Hepatocyte (in vitro differentiated cells): ENCODE data around the gene KLHL17. TPM values are rescaled to one million over a fixed set of nuclear protein-coding genes. Genes with fewer than 3 reads are reported as not detected.

ENCODE experiments used
- DNase-seq: peaks from one replicate; pipeline ENCODE4 v3.0.0-alpha.2; 2016; ENCODE audit warnings: low spot score
- H2AFZ ChIP-seq: fragments of 200-600 bp; sonication (generic); 2 replicates; pipeline ENCODE4 v1.6.0; 2016; ENCODE audit warnings: antibody characterized with exemption, mild to moderate bottlenecking
- H3K27ac ChIP-seq: fragments of 200-600 bp; sonication (generic); 2 replicates; pipeline ENCODE4 v1.5.1; 2016; ENCODE audit warnings: mild to moderate bottlenecking
- H3K27me3 ChIP-seq: fragments of 200-600 bp; sonication (generic); 2 replicates; pipeline ENCODE4 v1.6.1; 2016
- H3K36me3 ChIP-seq: fragments of 200-600 bp; sonication (generic); replicated peaks from 2 replicates; pipeline ENCODE4 v1.5.1; 2016; ENCODE audit warnings: low read depth; ENCODE audit not compliant: insufficient read depth
- H3K4me1 ChIP-seq: fragments of 200-600 bp; sonication (generic); 2 replicates; pipeline ENCODE4 v1.5.1; 2016; ENCODE audit warnings: mild to moderate bottlenecking, moderate library complexity; ENCODE audit not compliant: insufficient read depth
- H3K4me2 ChIP-seq: fragments of 200-600 bp; sonication (generic); 2 replicates; pipeline ENCODE4 v1.6.0; 2016
- H3K4me3 ChIP-seq: fragments of 200-600 bp; sonication (generic); 2 replicates; pipeline ENCODE4 v1.5.1; 2016; ENCODE audit warnings: mild to moderate bottlenecking
- H3K79me2 ChIP-seq: fragments of 200-600 bp; sonication (generic); 2 replicates; pipeline ENCODE4 v1.6.0; 2017; ENCODE audit warnings: mild to moderate bottlenecking
- H3K9me2 ChIP-seq: fragments of 200-600 bp; sonication (generic); replicated peaks from 2 replicates; pipeline ENCODE4 v1.6.0; 2017; ENCODE audit warnings: mild to moderate bottlenecking; ENCODE audit not compliant: insufficient read depth
- H3K9me3 ChIP-seq: fragments of 200-600 bp; sonication (generic); 2 replicates; pipeline ENCODE4 v1.5.1; 2016; ENCODE audit warnings: low read depth, mild to moderate bottlenecking
- H4K20me1 ChIP-seq: fragments of 200-600 bp; sonication (generic); 2 replicates; pipeline ENCODE4 v1.6.0; 2016; ENCODE audit warnings: mild to moderate bottlenecking; ENCODE audit not compliant: insufficient read depth, poor library complexity, severe bottlenecking
- CTCF ChIP-seq: fragments of 200-600 bp; sonication (generic); IDR thresholded peaks from 2 replicates; pipeline ENCODE4 v1.5.1; 2016; ENCODE audit warnings: antibody characterized with exemption, mild to moderate bottlenecking; ENCODE audit not compliant: poor library complexity
- EZH2 ChIP-seq: fragments of 200-600 bp; sonication (generic); IDR thresholded peaks from 2 replicates; pipeline ENCODE4 v1.6.1; 2016; ENCODE audit warnings: antibody characterized with exemption, mild to moderate bottlenecking, borderline replicate concordance
- EZH2phosphoT487 ChIP-seq: fragments of 200-600 bp; sonication (generic); IDR thresholded peaks from one replicate; pipeline ENCODE4 v1.6.1; 2018; ENCODE audit warnings: antibody characterized with exemption, mild to moderate bottlenecking, low read depth, moderate library complexity; ENCODE audit not compliant: unreplicated experiment, severe bottlenecking
- WGBS: methylation state at CpG from one replicate; pipeline ENCODE4 v1.1.6; 2016; ENCODE audit warnings: low lambda C conversion rate; ENCODE audit errors: missing lambda C conversion rate; 5-methylcytosine and 5-hydroxymethylcytosine counted together
- polyA plus RNA-seq: library from polyadenylated mRNA; unstranded; fragments of >200 nt; fragmentation: Nextera tagmentation; extraction: Ambion mirVana; gene quantifications from 2 replicates; pipeline ENCODE4 v1.2.1, GENCODE V29; 2016
- total RNA-seq: library from RNA; depleted of rRNA; stranded (reverse); fragments of >200 nt; gene quantifications from 2 replicates; pipeline ENCODE4 v1.2.3, GENCODE V29; 2014

Gene KLHL17
- total and polyA plus RNA-seq, 2 experiments from 2014 or later: 13.8 to 25.0 TPM

DNA sequence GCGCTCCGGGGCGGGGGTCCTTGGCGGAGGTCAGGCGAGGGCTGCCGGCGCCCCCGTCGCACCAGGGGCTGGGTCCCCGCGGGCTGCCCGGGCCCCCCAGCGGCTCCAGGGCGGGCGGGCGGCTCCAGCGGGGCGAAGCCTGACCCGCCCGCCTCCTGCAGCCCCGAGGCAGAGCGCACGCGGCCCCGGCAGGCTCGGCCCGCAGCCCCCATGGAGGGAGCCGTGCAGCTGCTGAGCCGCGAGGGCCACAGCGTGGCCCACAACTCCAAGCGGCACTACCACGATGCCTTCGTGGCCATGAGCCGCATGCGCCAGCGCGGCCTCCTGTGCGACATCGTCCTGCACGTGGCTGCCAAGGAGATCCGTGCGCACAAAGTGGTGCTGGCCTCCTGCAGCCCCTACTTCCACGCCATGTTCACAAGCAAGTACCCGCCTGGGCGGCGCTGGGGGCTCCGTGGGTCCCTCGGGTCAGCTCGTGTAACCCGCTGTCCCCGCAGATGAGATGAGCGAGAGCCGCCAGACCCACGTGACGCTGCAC, 817 bp downstream of the KLHL17 start:
- no peak for DNase-seq
- Histone ChIP-seq H3K4me1 (peaks cover 7% of the 10 kb centered on the region), H3K36me3 (no peaks in the 10 kb centered on the region), H3K9me3 (no peaks in the 10 kb centered on the region), H3K79me2 (peaks cover 20% of the 10 kb centered on the region), H3K9me2 (no peaks in the 10 kb centered on the region), H3K27ac (no peak overlapping the region), H2AFZ (no peak overlapping the region), H3K4me3 (peak overlapping the region; percentile 42), H3K27me3 (no peaks in the 10 kb centered on the region), H3K4me2 (peak overlapping the region; percentile 92), H4K20me1 (peaks cover 7% of the 10 kb centered on the region)
- TF ChIP-seq CTCF: no peak
- no peak for TF ChIP-seq EZH2
- no peak for TF ChIP-seq EZH2phosphoT487
- WGBS: 72% methylated on average over 20 of the region's 56 CpGs

GRCh38 chr1:962381-963300, 2.3 kb downstream of the KLHL17 start:
- Histone ChIP-seq H3K36me3 (no peaks in the 10 kb centered on the region), H3K9me2 (no peaks in the 10 kb centered on the region), H3K9me3 (no peaks in the 10 kb centered on the region), H3K4me3 (no peak overlapping the region), H3K27ac (no peak overlapping the region), H2AFZ (no peak overlapping the region), H3K27me3 (no peaks in the 10 kb centered on the region), H3K4me1 (peaks cover 16% of the 10 kb centered on the region), H3K4me2 (no peak overlapping the region), H4K20me1 (peaks cover 2% of the 10 kb centered on the region), H3K79me2 (peaks cover 13% of the 10 kb centered on the region)
- 97% methylated on average over 39 of the region's 57 CpGs for WGBS
- DNase-seq: no peak
- TF ChIP-seq CTCF: no peak
- no peak for TF ChIP-seq EZH2

DNA sequence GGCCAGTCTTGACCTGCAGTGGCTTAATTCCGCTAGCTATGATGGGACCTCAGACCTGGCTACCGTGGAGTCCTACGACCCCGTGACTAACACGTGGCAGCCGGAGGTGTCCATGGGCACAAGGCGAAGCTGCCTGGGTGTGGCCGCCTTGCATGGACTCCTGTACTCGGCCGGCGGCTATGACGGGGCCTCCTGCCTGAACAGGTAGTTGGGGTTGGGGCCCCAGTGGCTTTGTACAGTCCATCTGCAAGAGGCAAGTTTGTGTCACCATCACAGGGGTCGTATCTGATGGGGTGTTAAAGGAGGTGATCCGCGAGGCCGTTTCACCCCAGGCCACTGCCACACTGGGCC, 2.9 kb downstream of the KLHL17 start:
- no peak overlapping the region for H3K27ac ChIP-seq
- 97% methylated on average over 12 of the region's 16 CpGs for WGBS
- H3K9me2 ChIP-seq: no peaks in the 10 kb centered on the region
- H3K36me3 ChIP-seq: no peaks in the 10 kb centered on the region
- no peak overlapping the region for H2AFZ ChIP-seq
- peaks cover 7% of the 10 kb centered on the region for H3K79me2 ChIP-seq
- H3K27me3 ChIP-seq: no peaks in the 10 kb centered on the region
- no peaks in the 10 kb centered on the region for H3K9me3 ChIP-seq
- no peaks in the 10 kb centered on the region for H4K20me1 ChIP-seq
- no peak overlapping the region for H3K4me3 ChIP-seq
- DNase-seq: no peak
- no peak overlapping the region for H3K4me2 ChIP-seq
- peaks cover 16% of the 10 kb centered on the region for H3K4me1 ChIP-seq
- TF ChIP-seq CTCF (no peak), EZH2phosphoT487 (no peak), EZH2 (no peak)
